Measurements from ENCODE around the gene KRTAP19-4.

- TF ChIP-seq CTCF (IDR thresholded peaks at IDR 0.05), result no peak
- TF ChIP-seq ZFX (IDR thresholded peaks at IDR 0.05; ENCODE audit: borderline replicate concordance), result no peak
These were observed 10.8 kb downstream of the KRTAP19-4 start for GRCh38 chr21:30486180-30486579.

Data from 22Rv1 (cell line).